NCI-H2196 (cell line): ENCODE results near the gene MGMT.

ENCODE experiments used
- DNase-seq: peaks from one replicate; lab custom pipeline; 2025; ENCODE audit not compliant: unreplicated experiment; lab: John Stamatoyannopoulos, UW

MGMT gene

GRCh38 chr10:129450391-129450790 lies 16.6 kb upstream of the MGMT start:
- DNase-seq = no peak

- DNase-seq = no peak
Measured at GRCh38 chr10:129455625-129456024, 11.4 kb upstream of the MGMT start.

- no peak for DNase-seq
Measured at GRCh38 chr10:129459762-129460539, 7.1 kb upstream of the MGMT start.

GRCh38 chr10:129462257-129462795 lies 4.7 kb upstream of the MGMT start:
- DNase-seq = no peak

GRCh38 chr10:129464251-129464650 lies 2.8 kb upstream of the MGMT start:
- no peak for DNase-seq

GRCh38 chr10:129465796-129466702 lies 992 bp upstream of the MGMT start:
- DNase-seq = no peak

- no peak for DNase-seq
Measured at GRCh38 chr10:129467359-129468064, 471 bp downstream of the MGMT start.

- no peak for DNase-seq
Measured at GRCh38 chr10:129468187-129468586, 1.1 kb downstream of the MGMT start.

GRCh38 chr10:129470103-129470851 lies 3.2 kb downstream of the MGMT start:
- DNase-seq = no peak

- DNase-seq = no peak
Measured at GRCh38 chr10:129471447-129472175, 4.6 kb downstream of the MGMT start.

GRCh38 chr10:129472696-129473555 lies 5.9 kb downstream of the MGMT start:
- no peak for DNase-seq

- no peak for DNase-seq
Measured at GRCh38 chr10:129474642-129475041, 7.6 kb downstream of the MGMT start.

- no peak for DNase-seq
Measured at GRCh38 chr10:129476431-129476830, 9.4 kb downstream of the MGMT start.

- no peak for DNase-seq
Measured at GRCh38 chr10:129477051-129477450, 10.0 kb downstream of the MGMT start.

- no peak for DNase-seq
Measured at GRCh38 chr10:129481641-129482040, 14.6 kb downstream of the MGMT start.

- no peak for DNase-seq
Measured at GRCh38 chr10:129483430-129484010, 16.5 kb downstream of the MGMT start.

GRCh38 chr10:129486805-129487204 lies 19.8 kb downstream of the MGMT start:
- DNase-seq = no peak

- DNase-seq = no peak
Measured at GRCh38 chr10:129491123-129491734, 24.2 kb downstream of the MGMT start.
